Mesenteric fat pad (tissue), 1 donor: Measurements from ENCODE around the gene DNAAF1. TPM values are rescaled to one million over a fixed set of nuclear protein-coding genes. Genes with fewer than 3 reads are reported as not detected.

Experiments used
- DNase-seq: peaks from one replicate; pipeline ENCODE4 v3.0.0-alpha.2; 2020; ENCODE audit warnings: low spot score
- total RNA-seq: library from RNA; stranded (reverse); fragmentation: NEBNext Ultra II Directional; extraction: Animal tissue kit (Norgen Biotek cat#: 25700); gene quantifications from one replicate; pipeline ENCODE4 v1.2.1, GENCODE V29; 2021
- donor health status: DM: yes; HTN: yes; CAD: no.

DNAAF1 gene
- total RNA-seq, 1 donor from 2014 or later: not detected

DNA sequence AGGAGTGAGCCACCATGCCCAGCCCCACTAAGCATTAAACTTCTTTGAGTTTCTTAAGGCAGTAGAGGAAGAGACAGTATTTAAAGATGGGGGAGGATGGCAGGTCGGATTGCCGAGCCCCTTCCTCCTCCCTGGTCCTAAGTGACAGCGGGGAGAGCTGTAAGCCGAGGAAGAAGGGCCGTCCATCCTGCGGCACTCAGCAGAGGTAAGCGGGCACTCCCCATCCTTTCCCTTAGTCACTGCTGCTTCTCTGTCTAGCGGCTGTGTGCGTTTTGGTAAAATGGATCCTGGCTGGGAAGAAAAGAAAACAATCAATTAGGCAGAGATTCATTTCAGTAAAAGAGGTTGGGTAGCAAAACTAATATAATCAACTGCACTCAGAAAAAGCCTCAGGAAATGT lies 13.9 kb downstream of the DNAAF1 start:
- DNase-seq: no peak

GRCh38 chr16:84159800-84160199 lies 14.7 kb downstream of the DNAAF1 start:
- no peak for DNase-seq

GRCh38 chr16:84161037-84161436 lies 15.9 kb downstream of the DNAAF1 start:
- DNase-seq: no peak

- no peak for DNase-seq
These were observed 16.7 kb downstream of the DNAAF1 start for GRCh38 chr16:84161801-84162200.

- no peak for DNase-seq
These were observed 20.6 kb downstream of the DNAAF1 start for GRCh38 chr16:84165746-84166145.

DNA sequence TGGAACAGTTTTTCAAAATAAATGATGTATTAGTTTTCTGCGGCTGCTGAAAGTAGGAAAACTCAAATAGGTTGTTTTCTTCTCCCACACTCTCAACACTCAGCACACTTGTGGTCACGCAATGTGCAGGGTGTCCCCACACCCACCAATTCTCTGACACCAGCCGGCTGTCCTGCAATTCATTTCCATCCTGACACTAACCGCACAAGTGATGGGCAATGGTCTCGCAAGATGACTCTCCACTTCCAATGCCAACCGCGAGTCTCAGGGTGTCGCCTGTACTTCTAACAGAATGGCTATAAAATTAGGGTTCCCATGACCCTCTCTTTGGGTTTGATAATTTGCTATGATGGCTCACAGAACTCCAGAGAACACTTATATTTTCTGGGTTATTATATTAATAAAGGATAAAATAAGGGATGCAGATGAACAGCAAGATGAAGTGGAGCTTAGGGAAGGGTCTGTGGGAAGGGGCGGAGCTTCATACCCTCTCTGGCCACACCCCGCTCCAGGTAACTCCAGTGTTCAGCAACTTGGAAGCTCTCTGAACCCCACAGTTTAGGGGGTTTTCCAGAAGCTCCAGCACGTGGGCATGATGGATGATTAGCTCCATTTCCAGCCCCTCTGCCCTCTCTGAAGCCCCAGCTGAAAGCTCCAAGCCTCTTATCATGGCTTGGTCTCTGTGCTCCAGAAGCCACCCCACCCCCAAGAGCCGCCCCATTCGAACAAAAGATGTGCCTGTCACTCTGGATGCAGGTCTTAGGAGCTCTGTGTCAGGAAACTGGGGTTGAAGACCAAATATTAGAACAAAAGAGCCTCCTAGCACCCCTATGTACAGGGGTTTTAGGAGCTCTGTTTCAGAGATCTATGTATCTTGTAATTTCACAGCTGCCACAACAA lies 21.9 kb downstream of the DNAAF1 start:
- no peak for DNase-seq

DNA sequence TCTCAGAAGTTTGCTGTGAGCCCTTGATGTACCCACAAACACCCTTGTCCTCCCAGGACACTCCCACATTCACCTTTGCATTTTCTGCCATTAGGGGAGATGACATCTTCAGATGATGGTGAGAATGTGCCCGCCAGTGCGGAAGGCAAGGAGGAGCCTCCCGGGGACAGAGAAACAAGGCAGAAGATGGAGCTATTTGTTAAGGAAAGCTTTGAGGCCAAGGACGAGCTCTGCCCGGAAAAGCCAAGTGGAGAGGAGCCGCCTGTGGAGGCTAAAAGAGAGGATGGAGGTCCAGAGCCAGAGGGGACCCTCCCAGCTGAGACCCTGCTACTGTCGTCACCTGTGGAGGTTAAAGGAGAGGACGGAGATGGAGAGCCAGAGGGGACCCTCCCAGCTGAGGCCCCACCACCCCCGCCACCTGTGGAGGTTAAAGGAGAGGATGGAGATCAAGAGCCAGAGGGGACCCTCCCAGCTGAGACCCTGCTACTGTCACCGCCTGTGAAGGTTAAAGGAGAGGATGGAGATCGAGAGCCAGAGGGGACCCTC lies 24.7 kb downstream of the DNAAF1 start:
- no peak for DNase-seq

DNA sequence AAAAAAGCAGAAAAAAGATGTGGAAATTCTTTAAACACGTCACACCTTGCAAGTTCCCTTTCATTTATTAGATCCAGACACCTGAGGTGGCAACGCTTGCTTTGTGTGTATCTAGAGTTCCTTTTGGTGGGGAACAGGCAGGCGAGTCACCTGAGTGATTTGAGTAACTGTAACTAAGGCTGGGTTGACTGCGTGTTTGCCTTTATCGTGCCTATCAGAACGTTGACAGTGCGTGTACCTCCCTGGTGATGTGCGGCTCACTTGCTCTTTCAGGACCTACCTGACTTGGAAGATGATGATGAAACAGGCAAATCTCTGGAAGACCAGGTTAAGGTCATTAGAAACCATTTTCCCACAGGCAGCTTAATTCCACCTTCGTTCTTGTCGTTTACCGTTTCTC lies 29.3 kb downstream of the DNAAF1 start:
- no peak for DNase-seq

DNA sequence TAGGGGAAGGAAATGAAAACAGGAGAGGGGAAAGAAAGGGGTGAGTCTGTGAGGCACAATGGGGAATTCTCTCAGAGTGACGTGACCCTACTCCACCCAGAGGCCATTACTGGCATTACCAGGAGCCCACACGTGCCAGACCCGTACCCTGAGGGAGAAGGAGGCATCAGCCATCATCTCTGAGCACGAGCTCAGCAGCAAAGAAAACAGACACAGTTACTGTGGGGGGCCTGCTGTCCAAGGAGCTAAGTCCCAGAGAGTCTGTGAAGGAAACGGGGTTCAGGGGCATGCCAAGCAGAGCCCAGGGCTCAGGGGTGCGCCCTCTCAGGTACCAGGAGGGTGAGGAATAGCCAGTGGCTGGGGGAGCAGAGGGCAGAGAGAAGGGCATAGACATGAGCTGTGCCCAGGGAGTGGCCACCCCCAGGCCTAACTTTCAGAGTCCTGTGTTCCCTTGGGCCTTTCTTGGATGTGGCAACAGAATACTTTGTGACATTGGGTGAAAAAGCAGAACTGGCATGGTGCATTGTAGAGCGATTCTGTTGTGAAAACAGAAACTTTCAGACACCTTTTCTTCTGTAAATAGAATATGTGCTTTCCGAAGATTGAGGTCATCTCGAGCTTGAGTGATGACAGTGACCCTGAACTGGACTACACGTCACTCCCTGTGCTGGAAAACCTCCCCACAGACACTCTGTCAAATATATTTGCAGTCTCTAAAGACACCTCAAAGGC lies 30.4 kb downstream of the DNAAF1 start:
- DNase-seq: no peak

GRCh38 chr16:84176192-84177053 lies 31.3 kb downstream of the DNAAF1 start:
- DNase-seq: no peak

DNA sequence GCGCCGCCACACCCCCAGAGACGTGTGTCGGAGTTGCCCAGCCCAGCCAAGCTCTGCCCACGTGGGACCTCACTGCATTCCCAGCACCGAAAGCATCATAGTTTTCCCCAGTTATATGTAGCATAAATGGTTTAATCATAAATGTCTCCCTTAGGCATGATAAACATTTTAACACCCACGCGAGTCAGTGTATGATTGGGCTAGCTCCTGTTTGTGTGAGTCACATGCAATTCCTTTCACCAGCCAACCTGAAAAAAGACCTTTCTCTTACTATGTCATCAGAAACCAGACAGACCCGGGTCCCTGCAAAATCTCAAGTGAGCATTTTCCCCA lies 32.6 kb downstream of the DNAAF1 start:
- DNase-seq: no peak

- DNase-seq: no peak
These were observed 33.1 kb downstream of the DNAAF1 start for GRCh38 chr16:84178146-84178765.

- DNase-seq: no peak
These were observed 33.9 kb downstream of the DNAAF1 start for GRCh38 chr16:84178892-84179611.

DNA sequence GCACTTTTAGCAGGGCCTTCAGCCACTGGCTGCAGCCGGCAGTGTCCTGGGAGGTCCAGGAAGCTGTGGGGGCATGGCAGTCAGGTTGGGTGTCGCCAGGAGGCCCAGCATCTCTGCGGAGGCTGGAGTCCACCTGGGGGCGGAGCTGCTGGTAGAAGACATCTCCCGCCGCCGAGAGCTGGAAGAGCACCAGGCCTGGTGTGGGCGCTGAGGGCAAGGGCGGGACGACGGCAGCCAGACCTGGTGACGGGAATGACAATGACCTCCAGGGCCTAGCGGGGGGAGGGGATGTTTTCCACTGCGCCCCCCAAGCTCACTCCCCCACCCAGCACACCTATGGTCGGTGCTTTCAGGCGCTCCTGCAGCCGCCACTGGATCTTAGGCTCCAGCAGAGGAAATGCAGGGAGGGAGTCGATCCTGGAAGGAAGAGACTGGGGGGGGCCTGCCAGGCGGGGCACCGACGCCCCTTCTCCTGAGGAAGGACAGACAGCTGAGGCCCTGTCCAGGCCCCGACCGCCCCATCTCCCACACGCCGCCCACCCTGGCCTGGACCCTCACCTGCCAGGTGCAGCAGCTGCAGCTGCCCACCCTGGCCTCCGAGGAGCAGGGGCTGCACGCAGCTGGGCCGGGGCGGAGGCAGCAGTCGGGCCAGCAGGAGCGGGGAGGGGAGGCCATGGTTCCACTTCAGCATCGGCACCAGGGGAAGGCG lies 34.7 kb downstream of the DNAAF1 start:
- DNase-seq: no peak

DNA sequence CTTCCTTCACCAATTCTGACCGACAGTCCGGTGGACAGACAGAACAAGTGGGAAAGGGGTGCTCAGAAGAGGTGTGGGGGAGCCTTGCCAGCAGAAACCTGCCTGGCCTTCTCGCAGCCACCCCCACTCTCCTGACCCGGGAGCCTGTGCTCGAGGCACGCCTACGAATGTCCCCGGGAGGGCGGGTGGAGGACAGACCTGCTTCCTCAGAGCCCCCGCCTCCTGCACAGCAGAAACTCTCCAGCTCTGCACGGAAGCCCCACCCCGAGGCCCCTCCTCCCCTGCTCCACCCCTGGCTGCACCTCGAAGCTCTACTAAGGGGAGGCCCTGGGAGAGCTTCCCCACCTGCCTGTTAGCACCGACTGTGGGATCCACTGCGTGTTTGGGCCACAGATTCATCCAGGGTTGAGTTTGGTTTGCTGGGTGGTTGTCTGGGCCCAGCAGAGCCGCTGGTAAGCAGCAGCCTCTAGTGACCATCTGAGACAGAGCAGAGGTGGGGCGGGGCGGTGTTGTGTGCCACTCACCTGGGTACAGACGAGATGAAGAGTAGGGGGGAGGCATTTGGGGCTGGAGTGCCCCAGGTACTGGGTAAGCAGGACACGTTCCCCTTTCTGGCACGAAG lies 35.5 kb downstream of the DNAAF1 start:
- DNase-seq: no peak

GRCh38 chr16:84181144-84181915 lies 36.2 kb downstream of the DNAAF1 start:
- DNase-seq: no peak

- no peak for DNase-seq
These were observed 37.0 kb downstream of the DNAAF1 start for GRCh38 chr16:84182104-84182503.
